BLaER1 treated with 17β-estradiol and CSF1 and Interleukin-3, amounts not matched to agents 10 nM and 100 nM (cell line): ENCODE measurements around the gene MAP1B.

Experiments used
- H3K27ac ChIP-seq, 11 experiments: shearing (Covaris generic); formaldehyde crosslinking; 2 replicates each; pipeline ENCODE4 v1.8.1; 2022
- H3K27me3 ChIP-seq, 11 experiments: shearing (Covaris generic); formaldehyde crosslinking; 2 replicates each; pipeline ENCODE4 v1.8.1; 2022
- H3K36me3 ChIP-seq, 11 experiments: shearing (Covaris generic); formaldehyde crosslinking; 2 replicates each; pipeline ENCODE4 v1.8.1; 2022
- H3K4me1 ChIP-seq, 10 experiments: shearing (Covaris generic); formaldehyde crosslinking; 2 replicates each; pipeline ENCODE4 v1.8.1; 2022
- H3K4me2 ChIP-seq, 11 experiments: shearing (Covaris generic); formaldehyde crosslinking; 2 replicates each; pipeline ENCODE4 v1.8.1; 2022
- H3K4me3 ChIP-seq, 10 experiments: shearing (Covaris generic); formaldehyde crosslinking; 2 replicates each; pipeline ENCODE4 v1.8.1; 2022
- H3K9ac ChIP-seq, 11 experiments: shearing (Covaris generic); formaldehyde crosslinking; 2 replicates each; pipeline ENCODE4 v1.8.1; 2022
- H3K9me3 ChIP-seq, 11 experiments: shearing (Covaris generic); formaldehyde crosslinking; replicated peaks in 1 of 11; 2 replicates each; pipeline ENCODE4 v1.8.1; 2022
- H4K20me1 ChIP-seq, 11 experiments: shearing (Covaris generic); formaldehyde crosslinking; 2 replicates each; pipeline ENCODE4 v1.8.1; 2022
- Cebpa-rat ChIP-seq, 11 experiments: shearing (Covaris generic); IDR thresholded peaks; 2 replicates each; pipeline ENCODE4 v1.8.1; 2022

The MAP1B gene

GRCh38 chr5:72092074-72092473, 15.2 kb upstream of the MAP1B start:
- Histone ChIP-seq H3K27me3 (no peaks in the 10 kb centered on the region), H3K36me3 (no peaks in the 10 kb centered on the region), H3K4me3 (no peak overlapping the region), H4K20me1 (no peaks in the 10 kb centered on the region), H3K27ac (no peak overlapping the region), H3K9ac (no peak overlapping the region), H3K9me3 (no peaks in the 10 kb centered on the region), H3K4me1 (no peaks in the 10 kb centered on the region), H3K4me2 (no peak overlapping the region)
- TF ChIP-seq Cebpa-rat (IDR thresholded peaks at IDR 0.05): no peak

- no peak overlapping the region for H3K27ac ChIP-seq
- H3K27me3 ChIP-seq: no peaks in the 10 kb centered on the region
- no peak overlapping the region for H3K9ac ChIP-seq
- H3K36me3 ChIP-seq: no peaks in the 10 kb centered on the region
- no peak for TF ChIP-seq Cebpa-rat (IDR thresholded peaks at IDR 0.05)
- no peaks in the 10 kb centered on the region for H4K20me1 ChIP-seq
- H3K4me1 ChIP-seq: no peaks in the 10 kb centered on the region
- H3K9me3 ChIP-seq: peaks cover 0 to 4% (median 0%) of the 10 kb centered on the region in 11 experiments; a peak in 1 of 22 replicates
- H3K4me3 ChIP-seq: no peak overlapping the region
- no peak overlapping the region for H3K4me2 ChIP-seq
These were observed 14.1 kb upstream of the MAP1B start for GRCh38 chr5:72093217-72093616.

- no peak for TF ChIP-seq Cebpa-rat (IDR thresholded peaks at IDR 0.05)
- peaks cover 0 to 4% (median 0%) of the 10 kb centered on the region in 11 experiments; a peak in 1 of 22 replicates for H3K9me3 ChIP-seq
- no peak overlapping the region for H3K4me3 ChIP-seq
- H3K9ac ChIP-seq: no peak overlapping the region
- no peaks in the 10 kb centered on the region for H3K36me3 ChIP-seq
- no peaks in the 10 kb centered on the region for H3K4me1 ChIP-seq
- no peaks in the 10 kb centered on the region for H4K20me1 ChIP-seq
- H3K4me2 ChIP-seq: no peak overlapping the region
- H3K27ac ChIP-seq: no peak overlapping the region
- H3K27me3 ChIP-seq: no peaks in the 10 kb centered on the region
These were observed 13.5 kb upstream of the MAP1B start for GRCh38 chr5:72093824-72094223.

- no peak for TF ChIP-seq Cebpa-rat (IDR thresholded peaks at IDR 0.05)
These were observed 10.6 kb upstream of the MAP1B start for GRCh38 chr5:72096602-72097188.

GRCh38 chr5:72101828-72102227, 5.4 kb upstream of the MAP1B start:
- Histone ChIP-seq H3K9ac (no peak overlapping the region), H3K9me3 (peaks cover 0 to 4% (median 0%) of the 10 kb centered on the region in 11 experiments; a peak in 1 of 22 replicates), H3K36me3 (no peaks in the 10 kb centered on the region), H4K20me1 (no peaks in the 10 kb centered on the region), H3K4me1 (peaks cover 0 to 4% (median 0%) of the 10 kb centered on the region in 10 experiments; a peak in 2 of 20 replicates), H3K27me3 (no peaks in the 10 kb centered on the region), H3K4me2 (no peak overlapping the region), H3K27ac (no peak overlapping the region), H3K4me3 (no peak overlapping the region)
- TF ChIP-seq Cebpa-rat (IDR thresholded peaks at IDR 0.05): no peak

More at GRCh38 chr5:72096602-72097188, 10.6 kb upstream of the MAP1B start:
- no peak overlapping the region for H3K9ac ChIP-seq
- H3K36me3 ChIP-seq: no peaks in the 10 kb centered on the region
- H3K27me3 ChIP-seq: no peaks in the 10 kb centered on the region
- no peak overlapping the region for H3K4me3 ChIP-seq
- H3K9me3 ChIP-seq: peaks cover 0 to 4% (median 0%) of the 10 kb centered on the region in 11 experiments; a peak in 1 of 22 replicates
- no peaks in the 10 kb centered on the region for H3K4me1 ChIP-seq
- no peaks in the 10 kb centered on the region for H4K20me1 ChIP-seq
- no peak overlapping the region for H3K27ac ChIP-seq
- no peak overlapping the region for H3K4me2 ChIP-seq

- no peaks in the 10 kb centered on the region for H3K27me3 ChIP-seq
- H3K9me3 ChIP-seq: no peaks in the 10 kb centered on the region
- H3K9ac ChIP-seq: peak overlapping the region in 10 of 11 experiments; percentile 73 to 93 (median 88); a peak in 20 of 22 replicates
- peak overlapping the region; percentile 88 to 96 (median 92) for H3K4me3 ChIP-seq
- peaks cover 9 to 25% (median 21%) of the 10 kb centered on the region in 10 experiments for H3K4me1 ChIP-seq
- H4K20me1 ChIP-seq: peaks cover 0 to 17% (median 0%) of the 10 kb centered on the region in 11 experiments; a peak in 3 of 22 replicates
- TF ChIP-seq Cebpa-rat (IDR thresholded peaks at IDR 0.05): no peak
- peak overlapping the region in 9 of 11 experiments; percentile 65 to 91 (median 89); a peak in 14 of 22 replicates for H3K27ac ChIP-seq
- H3K4me2 ChIP-seq: peak overlapping the region; percentile 76 to 94 (median 86)
- H3K36me3 ChIP-seq: 0 out of 22 replicates have a peak, but pooled peaks cover 0 to 4% (median 0%) of the 10 kb centered on the region in 11 experiments
These were observed 501 bp upstream of the MAP1B start for GRCh38 chr5:72106817-72107130.

- H3K4me2 ChIP-seq: peak overlapping the region; percentile 76 to 94 (median 86)
- H3K27me3 ChIP-seq: no peaks in the 10 kb centered on the region
- no peaks in the 10 kb centered on the region for H3K9me3 ChIP-seq
- H3K27ac ChIP-seq: peak overlapping the region in 10 of 11 experiments; percentile 5 to 91 (median 86); a peak in 18 of 22 replicates
- H3K36me3 ChIP-seq: 0 out of 22 replicates have a peak, but pooled peaks cover 0 to 4% (median 0%) of the 10 kb centered on the region in 11 experiments
- peaks cover 0 to 27% (median 0%) of the 10 kb centered on the region in 11 experiments; a peak in 4 of 22 replicates for H4K20me1 ChIP-seq
- H3K9ac ChIP-seq: peak overlapping the region; percentile 16 to 93 (median 87); a peak in 21 of 22 replicates
- H3K4me1 ChIP-seq: peaks cover 9 to 25% (median 21%) of the 10 kb centered on the region in 10 experiments
- peak in 3 of 11 experiments; percentile 39 to 58 (median 40); a peak in 2 of 22 replicates for TF ChIP-seq Cebpa-rat (IDR thresholded peaks at IDR 0.05)
- H3K4me3 ChIP-seq: peak overlapping the region; percentile 88 to 96 (median 92)
These were observed 576 bp downstream of the MAP1B start for GRCh38 chr5:72107901-72108201.

GRCh38 chr5:72108202-72109061, 1.2 kb downstream of the MAP1B start:
- TF ChIP-seq Cebpa-rat (IDR thresholded peaks at IDR 0.05): no peak
- Histone ChIP-seq H3K27ac (peak overlapping the region in 10 of 11 experiments; percentile 44 to 91 (median 86); a peak in 20 of 22 replicates), H3K4me3 (peak overlapping the region; percentile 88 to 96 (median 92)), H3K9ac (peak overlapping the region; percentile 73 to 93 (median 87)), H3K9me3 (no peaks in the 10 kb centered on the region), H3K27me3 (no peaks in the 10 kb centered on the region), H4K20me1 (peaks cover 0 to 27% (median 0%) of the 10 kb centered on the region in 11 experiments; a peak in 4 of 22 replicates), H3K4me1 (peaks cover 9 to 25% (median 21%) of the 10 kb centered on the region in 10 experiments), H3K4me2 (peak overlapping the region; percentile 76 to 94 (median 86)), H3K36me3 (0 out of 22 replicates have a peak, but pooled peaks cover 0 to 4% (median 0%) of the 10 kb centered on the region in 11 experiments)

GRCh38 chr5:72109062-72109411, 1.8 kb downstream of the MAP1B start:
- peak overlapping the region; percentile 88 to 96 (median 92) for H3K4me3 ChIP-seq
- peaks cover 9 to 25% (median 21%) of the 10 kb centered on the region in 10 experiments for H3K4me1 ChIP-seq
- peaks cover 0 to 30% (median 0%) of the 10 kb centered on the region in 11 experiments; a peak in 4 of 22 replicates for H4K20me1 ChIP-seq
- no peak for TF ChIP-seq Cebpa-rat (IDR thresholded peaks at IDR 0.05)
- H3K27me3 ChIP-seq: no peaks in the 10 kb centered on the region
- H3K9ac ChIP-seq: peak overlapping the region; percentile 73 to 93 (median 87); a peak in 21 of 22 replicates
- H3K4me2 ChIP-seq: peak overlapping the region; percentile 76 to 94 (median 86)
- 0 out of 22 replicates have a peak, but pooled peaks cover 0 to 4% (median 0%) of the 10 kb centered on the region in 11 experiments for H3K36me3 ChIP-seq
- no peaks in the 10 kb centered on the region for H3K9me3 ChIP-seq
- peak overlapping the region in 9 of 11 experiments; percentile 65 to 91 (median 89); a peak in 18 of 22 replicates for H3K27ac ChIP-seq
